ENCODE measurements around the gene MAPK10. TPM values are rescaled to one million over a fixed set of nuclear protein-coding genes. Genes with fewer than 3 reads are reported as not detected.

MAPK10 gene
- total and polyA plus RNA-seq, 10 of the 15 experiments (the other 5 are each of a cell fraction or from before 2014, with no cell fraction given): 1.1 to 4.2 (median 2.4) TPM

DNA sequence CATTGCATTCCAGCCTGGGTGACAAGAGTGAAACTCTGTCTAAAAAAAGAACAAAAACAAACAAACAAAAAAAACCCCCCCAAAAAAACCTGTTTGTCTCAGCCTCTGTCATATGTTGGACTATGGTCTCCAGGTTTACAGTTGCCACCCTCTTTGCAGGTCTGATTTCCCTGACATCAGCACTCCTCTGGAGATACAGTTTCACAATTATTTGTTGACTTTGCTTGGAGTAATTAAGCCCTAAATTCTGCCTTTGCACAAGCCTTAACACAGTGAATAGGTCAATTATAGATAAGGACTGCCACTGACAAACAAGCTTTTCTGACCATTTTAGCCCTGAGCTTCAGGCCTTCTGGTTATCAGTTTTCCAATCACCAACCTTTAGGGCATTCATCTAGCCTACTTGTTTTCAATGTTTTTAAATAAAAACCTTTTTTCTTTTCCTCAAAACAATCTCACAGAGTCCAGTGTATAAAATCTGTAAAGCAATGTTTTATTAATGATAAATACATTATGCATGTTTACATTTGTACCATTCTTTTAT is 20.4 kb upstream of the MAPK10 start (continued):
- TF ChIP-seq, protein P1, sequence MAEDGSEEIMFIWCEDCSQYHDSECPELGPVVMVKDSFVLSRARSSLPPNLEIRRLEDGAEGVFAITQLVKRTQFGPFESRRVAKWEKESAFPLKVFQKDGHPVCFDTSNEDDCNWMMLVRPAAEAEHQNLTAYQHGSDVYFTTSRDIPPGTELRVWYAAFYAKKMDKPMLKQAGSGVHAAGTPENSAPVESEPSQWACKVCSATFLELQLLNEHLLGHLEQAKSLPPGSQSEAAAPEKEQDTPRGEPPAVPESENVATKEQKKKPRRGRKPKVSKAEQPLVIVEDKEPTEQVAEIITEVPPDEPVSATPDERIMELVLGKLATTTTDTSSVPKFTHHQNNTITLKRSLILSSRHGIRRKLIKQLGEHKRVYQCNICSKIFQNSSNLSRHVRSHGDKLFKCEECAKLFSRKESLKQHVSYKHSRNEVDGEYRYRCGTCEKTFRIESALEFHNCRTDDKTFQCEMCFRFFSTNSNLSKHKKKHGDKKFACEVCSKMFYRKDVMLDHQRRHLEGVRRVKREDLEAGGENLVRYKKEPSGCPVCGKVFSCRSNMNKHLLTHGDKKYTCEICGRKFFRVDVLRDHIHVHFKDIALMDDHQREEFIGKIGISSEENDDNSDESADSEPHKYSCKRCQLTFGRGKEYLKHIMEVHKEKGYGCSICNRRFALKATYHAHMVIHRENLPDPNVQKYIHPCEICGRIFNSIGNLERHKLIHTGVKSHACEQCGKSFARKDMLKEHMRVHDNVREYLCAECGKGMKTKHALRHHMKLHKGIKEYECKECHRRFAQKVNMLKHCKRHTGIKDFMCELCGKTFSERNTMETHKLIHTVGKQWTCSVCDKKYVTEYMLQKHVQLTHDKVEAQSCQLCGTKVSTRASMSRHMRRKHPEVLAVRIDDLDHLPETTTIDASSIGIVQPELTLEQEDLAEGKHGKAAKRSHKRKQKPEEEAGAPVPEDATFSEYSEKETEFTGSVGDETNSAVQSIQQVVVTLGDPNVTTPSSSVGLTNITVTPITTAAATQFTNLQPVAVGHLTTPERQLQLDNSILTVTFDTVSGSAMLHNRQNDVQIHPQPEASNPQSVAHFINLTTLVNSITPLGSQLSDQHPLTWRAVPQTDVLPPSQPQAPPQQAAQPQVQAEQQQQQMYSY (CRISPR knock-in tag; IDR thresholded peaks at IDR 0.05): no peak
- TF ChIP-seq EZH2 (IDR thresholded peaks at IDR 0.05; ENCODE audit: borderline replicate concordance, control insufficient read depth, low read depth, low read length) (no peak), HDAC6 (IDR thresholded peaks at IDR 0.05; ENCODE audit: unreplicated experiment) (no peak), CBX3 (IDR thresholded peaks at IDR 0.05; ENCODE audit: borderline replicate concordance, low read depth) (no peak)
- TF ChIP-seq, protein P2, sequence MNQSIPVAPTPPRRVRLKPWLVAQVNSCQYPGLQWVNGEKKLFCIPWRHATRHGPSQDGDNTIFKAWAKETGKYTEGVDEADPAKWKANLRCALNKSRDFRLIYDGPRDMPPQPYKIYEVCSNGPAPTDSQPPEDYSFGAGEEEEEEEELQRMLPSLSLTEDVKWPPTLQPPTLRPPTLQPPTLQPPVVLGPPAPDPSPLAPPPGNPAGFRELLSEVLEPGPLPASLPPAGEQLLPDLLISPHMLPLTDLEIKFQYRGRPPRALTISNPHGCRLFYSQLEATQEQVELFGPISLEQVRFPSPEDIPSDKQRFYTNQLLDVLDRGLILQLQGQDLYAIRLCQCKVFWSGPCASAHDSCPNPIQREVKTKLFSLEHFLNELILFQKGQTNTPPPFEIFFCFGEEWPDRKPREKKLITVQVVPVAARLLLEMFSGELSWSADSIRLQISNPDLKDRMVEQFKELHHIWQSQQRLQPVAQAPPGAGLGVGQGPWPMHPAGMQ (IDR thresholded peaks at IDR 0.05; ENCODE audit: borderline replicate concordance): no peak
- TF ChIP-seq, protein P3, sequence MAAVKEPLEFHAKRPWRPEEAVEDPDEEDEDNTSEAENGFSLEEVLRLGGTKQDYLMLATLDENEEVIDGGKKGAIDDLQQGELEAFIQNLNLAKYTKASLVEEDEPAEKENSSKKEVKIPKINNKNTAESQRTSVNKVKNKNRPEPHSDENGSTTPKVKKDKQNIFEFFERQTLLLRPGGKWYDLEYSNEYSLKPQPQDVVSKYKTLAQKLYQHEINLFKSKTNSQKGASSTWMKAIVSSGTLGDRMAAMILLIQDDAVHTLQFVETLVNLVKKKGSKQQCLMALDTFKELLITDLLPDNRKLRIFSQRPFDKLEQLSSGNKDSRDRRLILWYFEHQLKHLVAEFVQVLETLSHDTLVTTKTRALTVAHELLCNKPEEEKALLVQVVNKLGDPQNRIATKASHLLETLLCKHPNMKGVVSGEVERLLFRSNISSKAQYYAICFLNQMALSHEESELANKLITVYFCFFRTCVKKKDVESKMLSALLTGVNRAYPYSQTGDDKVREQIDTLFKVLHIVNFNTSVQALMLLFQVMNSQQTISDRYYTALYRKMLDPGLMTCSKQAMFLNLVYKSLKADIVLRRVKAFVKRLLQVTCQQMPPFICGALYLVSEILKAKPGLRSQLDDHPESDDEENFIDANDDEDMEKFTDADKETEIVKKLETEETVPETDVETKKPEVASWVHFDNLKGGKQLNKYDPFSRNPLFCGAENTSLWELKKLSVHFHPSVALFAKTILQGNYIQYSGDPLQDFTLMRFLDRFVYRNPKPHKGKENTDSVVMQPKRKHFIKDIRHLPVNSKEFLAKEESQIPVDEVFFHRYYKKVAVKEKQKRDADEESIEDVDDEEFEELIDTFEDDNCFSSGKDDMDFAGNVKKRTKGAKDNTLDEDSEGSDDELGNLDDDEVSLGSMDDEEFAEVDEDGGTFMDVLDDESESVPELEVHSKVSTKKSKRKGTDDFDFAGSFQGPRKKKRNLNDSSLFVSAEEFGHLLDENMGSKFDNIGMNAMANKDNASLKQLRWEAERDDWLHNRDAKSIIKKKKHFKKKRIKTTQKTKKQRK (IDR thresholded peaks at IDR 0.05; ENCODE audit: low read depth, low read length): no peak
- TF ChIP-seq, protein P4, sequence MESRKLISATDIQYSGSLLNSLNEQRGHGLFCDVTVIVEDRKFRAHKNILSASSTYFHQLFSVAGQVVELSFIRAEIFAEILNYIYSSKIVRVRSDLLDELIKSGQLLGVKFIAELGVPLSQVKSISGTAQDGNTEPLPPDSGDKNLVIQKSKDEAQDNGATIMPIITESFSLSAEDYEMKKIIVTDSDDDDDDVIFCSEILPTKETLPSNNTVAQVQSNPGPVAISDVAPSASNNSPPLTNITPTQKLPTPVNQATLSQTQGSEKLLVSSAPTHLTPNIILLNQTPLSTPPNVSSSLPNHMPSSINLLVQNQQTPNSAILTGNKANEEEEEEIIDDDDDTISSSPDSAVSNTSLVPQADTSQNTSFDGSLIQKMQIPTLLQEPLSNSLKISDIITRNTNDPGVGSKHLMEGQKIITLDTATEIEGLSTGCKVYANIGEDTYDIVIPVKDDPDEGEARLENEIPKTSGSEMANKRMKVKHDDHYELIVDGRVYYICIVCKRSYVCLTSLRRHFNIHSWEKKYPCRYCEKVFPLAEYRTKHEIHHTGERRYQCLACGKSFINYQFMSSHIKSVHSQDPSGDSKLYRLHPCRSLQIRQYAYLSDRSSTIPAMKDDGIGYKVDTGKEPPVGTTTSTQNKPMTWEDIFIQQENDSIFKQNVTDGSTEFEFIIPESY (IDR thresholded peaks at IDR 0.05): no peak

Data from GM12878 (cell line).